Activated CD8-positive, alpha-beta memory T cell treated with anti-CD3 and anti-CD28 coated beads, Interleukin-2, amount 50 U/mL, for 24 hours (primary cell): ENCODE data around the gene IRX6.

Experiments
- DNase-seq: peaks from one replicate; pipeline ENCODE4 v3.0.0-alpha.2; 2020; ENCODE audit errors: extremely low read depth

The IRX6 gene

DNA sequence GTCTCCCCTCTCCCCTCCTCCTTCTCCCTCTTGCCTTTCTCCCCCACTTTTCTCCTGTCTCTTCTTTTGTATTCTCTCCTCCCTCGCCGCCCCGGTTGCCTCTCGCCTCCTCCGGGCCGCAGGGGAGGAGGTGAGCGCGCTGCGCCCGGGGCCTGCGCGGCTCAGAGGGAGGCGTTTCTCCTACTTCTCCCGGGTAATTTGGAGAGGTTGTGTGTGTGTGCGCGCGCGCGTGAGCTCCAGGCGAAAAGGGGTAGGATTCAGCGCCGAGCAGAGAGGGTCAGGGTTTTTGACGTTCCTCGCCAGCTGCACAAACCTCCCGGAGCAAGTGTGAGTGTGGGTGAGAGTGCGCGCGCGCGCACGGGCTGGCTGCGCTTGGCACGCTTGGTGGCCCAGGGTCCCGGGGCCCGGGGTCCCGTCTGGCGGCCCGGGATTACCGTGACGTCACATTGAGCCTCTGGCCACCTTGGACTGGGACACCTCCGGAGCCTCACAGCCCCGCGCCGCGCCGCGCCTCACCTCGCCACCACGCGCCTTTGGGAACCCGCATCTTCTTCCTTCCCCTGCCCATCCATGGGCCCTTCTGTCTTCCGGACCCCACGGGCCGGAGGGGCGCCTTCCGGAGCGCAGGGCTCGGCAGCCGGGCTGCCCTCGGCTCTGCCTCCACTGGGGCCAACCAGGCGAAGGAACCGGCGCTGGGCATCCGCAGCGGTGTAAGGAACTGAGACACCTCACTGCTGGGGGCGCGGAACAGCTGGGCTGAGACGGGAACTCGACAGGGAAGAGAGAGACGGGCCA lies 479 bp downstream of the IRX6 start:
- no peak for DNase-seq

GRCh38 chr16:55325080-55325447 lies 1.1 kb downstream of the IRX6 start:
- DNase-seq: no peak

DNA sequence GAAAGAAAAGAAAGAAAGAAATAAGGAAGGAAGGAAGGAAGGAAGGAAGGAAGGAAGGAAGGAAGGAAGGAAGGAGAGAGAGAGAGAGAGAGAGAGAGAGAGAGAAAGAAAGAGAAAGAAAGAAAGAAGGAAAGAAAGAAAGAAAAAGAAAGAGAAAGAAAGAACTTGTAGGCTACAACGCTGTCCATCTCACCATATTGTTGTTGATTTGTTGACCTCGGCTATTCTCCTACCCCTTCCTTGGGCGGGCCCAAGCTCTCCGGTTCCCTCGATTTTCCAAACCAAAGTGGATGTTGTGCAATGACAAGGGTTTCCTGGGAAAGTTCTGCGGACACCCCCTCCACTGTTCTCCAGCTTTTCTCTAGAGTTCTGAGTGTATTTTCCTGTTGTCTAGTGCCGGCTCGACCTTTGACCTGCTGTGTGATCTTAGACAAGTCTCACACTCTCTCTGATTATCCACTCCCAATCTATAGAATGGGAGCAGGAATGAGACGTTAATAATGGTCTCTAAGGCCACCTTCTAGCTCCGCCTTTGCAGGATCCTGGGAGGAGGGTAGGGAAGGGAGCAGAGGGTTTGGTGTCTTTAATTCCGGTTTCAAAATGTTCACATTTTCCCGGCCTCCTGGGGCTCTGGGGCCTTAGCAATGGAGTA lies 1.6 kb downstream of the IRX6 start:
- DNase-seq: no peak

- DNase-seq: no peak
These were observed 2.5 kb downstream of the IRX6 start for GRCh38 chr16:55326261-55327092.

GRCh38 chr16:55328611-55329569 lies 4.9 kb downstream of the IRX6 start:
- no peak for DNase-seq

GRCh38 chr16:55329791-55330428 lies 5.9 kb downstream of the IRX6 start:
- no peak for DNase-seq

DNA sequence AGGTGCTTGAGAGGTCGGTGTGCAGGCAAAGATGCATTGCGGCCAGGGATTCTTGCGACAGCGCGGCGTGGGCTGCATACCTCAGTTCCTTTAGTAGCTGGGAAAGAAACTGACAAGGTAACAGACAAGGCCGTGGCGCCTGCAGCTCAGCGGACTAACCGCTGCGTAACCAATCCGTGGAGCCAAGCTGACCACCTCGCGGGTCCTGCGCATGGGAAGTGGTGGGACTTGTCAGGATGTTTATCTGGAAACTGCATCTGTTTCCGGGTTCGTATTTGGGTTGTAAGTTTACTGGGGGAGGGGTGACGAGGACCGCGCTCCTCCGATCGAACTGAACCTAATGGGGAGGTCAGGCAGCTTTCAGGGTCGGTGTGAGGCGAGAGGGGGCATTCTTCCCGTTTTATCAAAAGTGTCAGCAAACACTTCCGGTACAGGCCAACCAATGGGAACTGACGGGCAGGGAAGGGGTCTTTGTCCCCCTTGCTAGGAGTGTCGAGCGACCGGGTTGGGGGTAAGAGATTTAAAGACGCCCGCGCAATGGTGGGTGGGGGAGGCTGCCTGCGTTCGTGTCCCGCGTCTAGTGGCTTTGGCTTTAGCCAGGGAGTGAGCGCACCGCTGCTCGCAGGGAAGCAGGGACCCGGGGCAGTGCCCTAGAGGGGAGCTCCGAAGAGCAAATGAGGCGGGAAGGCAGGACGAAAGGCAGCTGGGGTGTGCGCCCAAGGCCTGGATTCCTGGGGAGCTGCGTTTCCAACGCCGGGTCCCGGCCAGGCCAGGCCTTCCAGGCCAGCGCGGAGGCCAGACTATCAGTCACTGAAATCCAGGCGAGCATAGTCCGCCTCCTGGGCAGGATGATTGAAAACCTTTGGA lies 7.0 kb downstream of the IRX6 start:
- no peak for DNase-seq

DNA sequence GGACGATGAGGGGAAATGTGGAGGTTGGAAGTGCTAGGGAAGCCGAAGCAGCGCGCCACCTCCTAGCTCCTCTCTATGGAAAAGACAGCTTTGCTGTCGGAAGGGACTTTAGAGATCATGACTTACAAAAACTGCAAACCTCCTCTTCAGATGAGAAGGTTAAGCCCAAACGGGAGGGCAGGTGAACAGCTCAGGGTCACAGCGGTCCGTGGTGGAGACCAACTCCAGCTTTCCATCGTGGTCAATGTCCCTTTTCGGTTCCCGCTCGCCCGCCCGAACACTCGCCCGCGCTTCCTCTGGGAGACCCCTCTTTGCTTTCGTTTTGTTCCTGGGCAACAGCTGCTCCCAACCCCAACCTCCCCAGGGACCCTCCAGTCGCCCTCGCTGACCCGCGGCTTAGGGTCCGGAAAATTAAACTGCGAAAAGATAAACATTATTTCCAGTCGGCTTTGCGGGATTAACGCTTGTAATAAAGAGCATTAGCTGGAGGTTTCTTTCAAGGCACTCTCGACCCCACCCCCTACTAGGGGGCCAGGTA lies 7.7 kb downstream of the IRX6 start:
- DNase-seq: no peak

- DNase-seq: no peak
These were observed 9.7 kb downstream of the IRX6 start for GRCh38 chr16:55333684-55334083.

GRCh38 chr16:55338646-55339045 lies 14.6 kb downstream of the IRX6 start:
- no peak for DNase-seq

DNA sequence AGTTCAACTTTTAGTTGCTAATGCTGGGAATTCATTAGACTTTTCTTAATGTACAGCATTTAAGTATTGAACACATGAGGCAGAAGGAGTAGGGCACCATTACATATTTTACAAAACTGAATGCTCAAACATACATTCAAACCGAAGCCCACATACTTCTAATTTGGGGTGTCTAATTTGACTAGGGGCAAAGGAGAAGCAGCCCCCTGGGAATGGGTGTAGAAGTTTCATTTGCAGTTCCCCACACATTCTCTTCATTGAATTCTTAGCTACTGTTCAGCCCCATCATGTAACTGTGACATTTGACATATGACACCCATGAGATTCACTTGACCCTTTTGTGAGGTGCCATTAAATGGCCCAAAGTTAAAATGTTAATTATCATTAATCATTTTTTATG lies 16.4 kb downstream of the IRX6 start:
- DNase-seq: no peak

DNA sequence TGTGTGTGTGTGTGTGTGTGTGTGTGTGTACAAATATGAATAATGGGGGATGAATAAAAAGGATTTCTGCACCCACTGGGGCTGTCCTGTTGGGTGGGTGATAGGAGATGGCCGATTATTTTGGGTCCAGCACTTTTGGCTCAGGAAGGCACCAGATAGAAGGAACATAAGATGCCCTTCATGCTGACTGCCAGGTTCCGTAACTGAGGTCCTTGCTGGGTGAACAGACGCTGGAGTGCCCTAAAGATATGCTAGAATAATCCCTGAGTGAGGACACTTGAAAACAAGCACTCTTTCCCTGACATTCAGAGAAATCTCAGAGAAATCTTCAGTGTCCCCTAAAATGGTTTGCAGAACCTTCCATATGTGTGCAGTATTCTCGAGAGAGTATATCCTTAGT lies 17.7 kb downstream of the IRX6 start:
- DNase-seq: no peak

GRCh38 chr16:55346475-55346874 lies 22.5 kb downstream of the IRX6 start:
- no peak for DNase-seq

DNA sequence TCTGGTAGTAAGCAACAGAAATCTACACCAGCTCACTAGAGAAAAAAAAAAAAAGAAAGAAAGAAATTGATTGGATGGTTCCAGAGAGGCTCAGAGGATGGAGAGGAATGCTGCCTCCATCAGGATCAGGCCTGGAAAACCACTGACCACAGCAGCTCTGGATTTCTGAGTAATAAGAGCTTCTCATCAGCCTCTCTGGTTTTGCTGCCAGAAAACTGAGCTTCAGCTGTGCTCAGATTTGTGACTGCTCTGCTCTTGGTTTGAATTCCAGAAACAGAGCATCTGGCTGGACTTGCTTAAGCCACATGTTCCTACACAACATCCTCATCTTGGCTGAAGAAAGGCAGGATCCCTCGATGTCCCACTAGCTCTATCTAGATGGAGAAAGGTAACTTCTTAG lies 25.9 kb downstream of the IRX6 start:
- DNase-seq: no peak

DNA sequence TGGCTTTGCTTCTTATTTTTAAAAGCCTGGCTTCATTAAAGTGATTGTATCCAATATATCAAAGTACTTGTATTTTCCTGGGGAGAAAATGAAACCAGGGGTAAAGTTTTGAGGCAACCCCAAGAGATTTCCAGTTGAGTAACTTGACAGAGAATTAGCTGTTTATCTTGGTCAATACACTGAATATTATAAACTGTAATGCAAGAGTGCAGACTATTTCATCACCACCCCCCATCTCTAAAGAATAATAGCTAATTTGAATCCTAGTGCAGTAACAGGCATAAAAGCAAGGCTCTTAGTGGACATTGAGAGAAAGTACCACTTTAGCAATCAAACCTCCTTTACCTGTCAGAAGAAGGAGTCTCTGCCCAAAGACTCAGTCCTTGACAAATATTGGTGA lies 27.0 kb downstream of the IRX6 start:
- no peak for DNase-seq

DNA sequence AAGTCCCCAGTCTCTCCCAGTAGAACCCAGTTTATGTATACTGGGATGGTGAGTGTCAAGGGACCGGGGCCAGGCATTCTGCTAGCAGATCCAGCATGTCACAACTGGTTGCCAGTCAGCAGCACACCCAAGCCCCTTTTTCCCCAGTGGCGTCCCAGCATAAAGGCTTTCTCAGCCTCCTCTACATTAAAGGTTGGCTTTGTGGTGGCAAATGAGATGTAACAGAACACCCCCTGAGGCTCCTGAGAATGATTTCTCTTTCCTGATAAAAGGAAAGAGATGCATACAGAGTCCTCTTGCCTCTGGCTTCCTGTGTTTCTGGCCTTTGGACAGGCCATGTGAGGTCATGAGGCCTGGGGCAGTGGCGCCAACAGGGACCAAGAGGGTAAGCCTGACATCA lies 27.9 kb downstream of the IRX6 start:
- DNase-seq: no peak

GRCh38 chr16:55357241-55357640 lies 33.2 kb downstream of the IRX6 start:
- no peak for DNase-seq

DNA sequence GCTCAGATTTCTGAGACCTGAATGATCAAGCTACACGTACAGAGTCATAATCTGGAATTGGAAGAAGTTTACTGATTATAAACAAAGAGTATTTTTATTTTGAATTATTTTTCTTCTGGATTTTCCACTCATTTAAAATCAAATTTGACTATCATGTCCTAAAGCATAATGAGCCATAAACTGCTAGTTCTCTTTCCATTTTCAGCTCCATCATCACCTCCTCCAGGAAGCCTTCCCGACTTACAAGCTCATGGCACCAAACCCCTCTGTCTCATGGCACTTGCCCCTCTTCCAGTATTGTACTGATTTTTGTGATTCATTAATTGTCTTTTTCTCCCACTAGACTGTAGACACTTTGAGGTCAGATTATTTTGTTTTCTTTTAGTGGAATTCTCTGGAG lies 35.9 kb downstream of the IRX6 start:
- DNase-seq: no peak

GRCh38 chr16:55364811-55365210 lies 40.8 kb downstream of the IRX6 start:
- no peak for DNase-seq

- no peak for DNase-seq
These were observed 43.4 kb downstream of the IRX6 start for GRCh38 chr16:55367301-55367811.
